Measurements from ENCODE around the gene COG5. TPM values are rescaled to one million over a fixed set of nuclear protein-coding genes. Genes with fewer than 3 reads are reported as not detected.

The COG5 gene
- polyA plus RNA-seq, 1 of the 3 experiments (the other 2 are of a cell fraction), result 21.2 TPM

DNA sequence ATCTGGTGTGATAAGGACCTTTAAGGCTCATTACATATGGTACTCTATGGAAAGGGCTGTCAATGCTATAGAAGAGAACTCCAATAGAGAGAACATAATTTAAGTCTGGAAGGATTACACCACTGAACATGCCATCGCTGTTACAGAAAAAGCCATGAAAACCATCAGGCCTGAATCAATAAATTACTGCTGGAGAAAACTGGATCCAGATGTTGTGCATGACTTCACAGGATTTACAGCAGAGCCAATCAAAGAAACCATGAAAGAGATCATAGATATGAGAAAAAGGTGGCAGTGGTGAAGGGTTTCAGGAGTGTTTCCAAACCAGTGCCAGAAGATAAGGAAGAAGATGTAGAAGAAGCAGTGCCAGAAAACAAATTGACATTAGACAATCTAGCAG, 112.8 kb downstream of the COG5 start:
- no peak overlapping the region; a peak in 1 of 4 replicates for H3K27ac ChIP-seq (ENCODE audit: low read depth in 2 of 2, low read length in 1 of 2)
- no peaks in the 10 kb centered on the region for H3K27me3 ChIP-seq (ENCODE audit: insufficient read depth)
- H2AFZ ChIP-seq (ENCODE audit: low read depth), result no peak overlapping the region
- no peaks in the 10 kb centered on the region for H3K9me2 ChIP-seq
- no peaks in the 10 kb centered on the region for H3K79me2 ChIP-seq (ENCODE audit: insufficient read depth)
- H3K4me3 ChIP-seq (ENCODE audit: low read depth in 2 of 2, low read length in 1 of 2), result no peak overlapping the region
- 63% methylated on average over 1 of the region's 1 CpG for WGBS (ENCODE audit: low lambda C conversion rate)
- TF ChIP-seq POLR2AphosphoS5 (IDR thresholded peaks at IDR 0.05; ENCODE audit: low read depth, low read length) (no peak), GATA2 (CRISPR knock-in tag; IDR thresholded peaks at IDR 0.05) (peak; percentile 41), TCF12 (IDR thresholded peaks at IDR 0.05) (peak; percentile 59; the same call in 1 of the 2 replicates), MEF2A (IDR thresholded peaks at IDR 0.05; ENCODE audit: borderline replicate concordance, low read depth) (no peak), GABPA (IDR thresholded peaks at IDR 0.05; ENCODE audit: low read depth) (no peak), RCOR1 (IDR thresholded peaks at IDR 0.05; ENCODE audit: low read length) (peak; percentile 76; the same call in 1 of the 2 replicates)
- TF ChIP-seq, protein P1, sequence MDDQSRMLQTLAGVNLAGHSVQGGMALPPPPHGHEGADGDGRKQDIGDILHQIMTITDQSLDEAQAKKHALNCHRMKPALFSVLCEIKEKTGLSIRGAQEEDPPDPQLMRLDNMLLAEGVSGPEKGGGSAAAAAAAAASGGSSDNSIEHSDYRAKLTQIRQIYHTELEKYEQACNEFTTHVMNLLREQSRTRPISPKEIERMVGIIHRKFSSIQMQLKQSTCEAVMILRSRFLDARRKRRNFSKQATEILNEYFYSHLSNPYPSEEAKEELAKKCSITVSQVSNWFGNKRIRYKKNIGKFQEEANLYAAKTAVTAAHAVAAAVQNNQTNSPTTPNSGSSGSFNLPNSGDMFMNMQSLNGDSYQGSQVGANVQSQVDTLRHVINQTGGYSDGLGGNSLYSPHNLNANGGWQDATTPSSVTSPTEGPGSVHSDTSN (IDR thresholded peaks at IDR 0.05), result peak; percentile 19; the same call in 1 of the 2 replicates
- TF ChIP-seq, protein P2, sequence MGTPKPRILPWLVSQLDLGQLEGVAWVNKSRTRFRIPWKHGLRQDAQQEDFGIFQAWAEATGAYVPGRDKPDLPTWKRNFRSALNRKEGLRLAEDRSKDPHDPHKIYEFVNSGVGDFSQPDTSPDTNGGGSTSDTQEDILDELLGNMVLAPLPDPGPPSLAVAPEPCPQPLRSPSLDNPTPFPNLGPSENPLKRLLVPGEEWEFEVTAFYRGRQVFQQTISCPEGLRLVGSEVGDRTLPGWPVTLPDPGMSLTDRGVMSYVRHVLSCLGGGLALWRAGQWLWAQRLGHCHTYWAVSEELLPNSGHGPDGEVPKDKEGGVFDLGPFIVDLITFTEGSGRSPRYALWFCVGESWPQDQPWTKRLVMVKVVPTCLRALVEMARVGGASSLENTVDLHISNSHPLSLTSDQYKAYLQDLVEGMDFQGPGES (IDR thresholded peaks at IDR 0.05; ENCODE audit: low read depth, low read length), result no peak
- H3K36me3 ChIP-seq (replicated peaks in 1 of 2; ENCODE audit: control insufficient read depth in 1 of 2, insufficient read depth in 2 of 2, low read length in 1 of 2), result peaks cover 5 to 8% of the 10 kb centered on the region in 2 experiments
- ChIA-PET POLR2A (no interaction called here), CTCF (no interaction called here)
- no peaks in the 10 kb centered on the region for H4K20me1 ChIP-seq (ENCODE audit: insufficient read depth)
- H3K4me2 ChIP-seq, result no peak overlapping the region
- H3K4me1 ChIP-seq (ENCODE audit: control insufficient read depth in 1 of 2, insufficient read depth in 2 of 2, low read depth in 1 of 2, low read length in 1 of 2), result peaks cover 0 to 16% of the 10 kb centered on the region in 2 experiments; a peak in 2 of 4 replicates
- H3F3A ChIP-seq (replicated peaks; ENCODE audit: insufficient read depth), result no peaks in the 10 kb centered on the region
- H3K9ac ChIP-seq, result no peak overlapping the region
- H3K9me3 ChIP-seq, result no peaks in the 10 kb centered on the region
- peak; percentile 20 for DNase-seq

DNA sequence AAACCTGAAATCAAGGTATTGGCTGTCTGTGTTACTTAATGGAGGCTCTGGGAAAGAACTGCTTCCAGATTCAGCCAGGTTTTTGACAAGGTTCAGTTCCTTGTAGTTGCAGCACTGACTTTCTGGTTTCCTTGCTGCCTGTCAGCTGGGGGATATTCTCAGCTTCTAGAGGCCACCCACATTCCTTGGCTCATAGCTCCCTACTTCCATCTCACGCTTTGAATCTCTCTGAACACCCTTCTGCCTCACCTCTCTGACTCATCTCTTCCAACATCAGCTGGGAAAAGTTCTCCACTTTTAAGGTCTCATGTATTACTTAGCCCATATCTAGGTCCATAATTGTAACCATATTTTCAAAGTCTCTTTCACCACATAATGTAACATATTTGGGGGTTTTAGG, 116.7 kb downstream of the COG5 start:
- Histone ChIP-seq H3K9me2 (no peaks in the 10 kb centered on the region), H3F3A (replicated peaks; ENCODE audit: insufficient read depth) (no peaks in the 10 kb centered on the region), H3K79me2 (ENCODE audit: insufficient read depth) (no peaks in the 10 kb centered on the region), H3K4me3 (ENCODE audit: low read depth in 2 of 2, low read length in 1 of 2) (no peak overlapping the region), H3K9ac (no peak overlapping the region), H2AFZ (ENCODE audit: low read depth) (no peak overlapping the region), H3K4me2 (no peak overlapping the region), H3K27me3 (ENCODE audit: insufficient read depth) (no peaks in the 10 kb centered on the region), H4K20me1 (ENCODE audit: insufficient read depth) (no peaks in the 10 kb centered on the region), H3K4me1 (ENCODE audit: control insufficient read depth in 1 of 2, insufficient read depth in 2 of 2, low read depth in 1 of 2, low read length in 1 of 2) (peaks cover 0 to 4% of the 10 kb centered on the region in 2 experiments; a peak in 2 of 4 replicates), H3K27ac (ENCODE audit: low read depth in 2 of 2, low read length in 1 of 2) (no peak overlapping the region), H3K36me3 (replicated peaks in 1 of 2; ENCODE audit: control insufficient read depth in 1 of 2, insufficient read depth in 2 of 2, low read length in 1 of 2) (peaks cover 5% of the 10 kb centered on the region in 2 experiments), H3K9me3 (no peaks in the 10 kb centered on the region)
- 93% methylated on average over 1 of the region's 1 CpG for WGBS (ENCODE audit: low lambda C conversion rate)
- DNase-seq, result no peak
- TF ChIP-seq GATA2 (CRISPR knock-in tag; IDR thresholded peaks at IDR 0.05), result no peak
- TF ChIP-seq, protein P3, sequence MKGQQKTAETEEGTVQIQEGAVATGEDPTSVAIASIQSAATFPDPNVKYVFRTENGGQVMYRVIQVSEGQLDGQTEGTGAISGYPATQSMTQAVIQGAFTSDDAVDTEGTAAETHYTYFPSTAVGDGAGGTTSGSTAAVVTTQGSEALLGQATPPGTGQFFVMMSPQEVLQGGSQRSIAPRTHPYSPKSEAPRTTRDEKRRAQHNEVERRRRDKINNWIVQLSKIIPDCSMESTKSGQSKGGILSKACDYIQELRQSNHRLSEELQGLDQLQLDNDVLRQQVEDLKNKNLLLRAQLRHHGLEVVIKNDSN (IDR thresholded peaks at IDR 0.05; ENCODE audit: borderline replicate concordance, low read depth), result no peak
- TF ChIP-seq EZH2phosphoT487 (IDR thresholded peaks at IDR 0.05; ENCODE audit: borderline replicate concordance, low read depth), result no peak
- no peak for TF ChIP-seq TCF12 (IDR thresholded peaks at IDR 0.05)
- no peak for TF ChIP-seq NFIC (IDR thresholded peaks at IDR 0.05; ENCODE audit: borderline replicate concordance)
- no peak for TF ChIP-seq JUND (IDR thresholded peaks at IDR 0.05)
- TF ChIP-seq RAD21 (IDR thresholded peaks at IDR 0.05; ENCODE audit: low read length), result no peak
- TF ChIP-seq, protein P2 (IDR thresholded peaks at IDR 0.05; ENCODE audit: low read depth, low read length), result no peak
- no peak for TF ChIP-seq MEF2A (IDR thresholded peaks at IDR 0.05; ENCODE audit: borderline replicate concordance, low read depth)
- TF ChIP-seq, protein P1 (IDR thresholded peaks at IDR 0.05), result no peak
- TF ChIP-seq CHD2 (IDR thresholded peaks at IDR 0.05; ENCODE audit: low read length, partially characterized antibody), result no peak
- no peak for TF ChIP-seq ELF1 (IDR thresholded peaks at IDR 0.05)
- no peak for TF ChIP-seq FOXM1 (IDR thresholded peaks at IDR 0.05; ENCODE audit: low read depth)
- no peak for TF ChIP-seq SIN3A (IDR thresholded peaks at IDR 0.05; ENCODE audit: borderline replicate concordance, low read depth, low read length)
- TF ChIP-seq, protein P4, sequence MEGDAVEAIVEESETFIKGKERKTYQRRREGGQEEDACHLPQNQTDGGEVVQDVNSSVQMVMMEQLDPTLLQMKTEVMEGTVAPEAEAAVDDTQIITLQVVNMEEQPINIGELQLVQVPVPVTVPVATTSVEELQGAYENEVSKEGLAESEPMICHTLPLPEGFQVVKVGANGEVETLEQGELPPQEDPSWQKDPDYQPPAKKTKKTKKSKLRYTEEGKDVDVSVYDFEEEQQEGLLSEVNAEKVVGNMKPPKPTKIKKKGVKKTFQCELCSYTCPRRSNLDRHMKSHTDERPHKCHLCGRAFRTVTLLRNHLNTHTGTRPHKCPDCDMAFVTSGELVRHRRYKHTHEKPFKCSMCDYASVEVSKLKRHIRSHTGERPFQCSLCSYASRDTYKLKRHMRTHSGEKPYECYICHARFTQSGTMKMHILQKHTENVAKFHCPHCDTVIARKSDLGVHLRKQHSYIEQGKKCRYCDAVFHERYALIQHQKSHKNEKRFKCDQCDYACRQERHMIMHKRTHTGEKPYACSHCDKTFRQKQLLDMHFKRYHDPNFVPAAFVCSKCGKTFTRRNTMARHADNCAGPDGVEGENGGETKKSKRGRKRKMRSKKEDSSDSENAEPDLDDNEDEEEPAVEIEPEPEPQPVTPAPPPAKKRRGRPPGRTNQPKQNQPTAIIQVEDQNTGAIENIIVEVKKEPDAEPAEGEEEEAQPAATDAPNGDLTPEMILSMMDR (IDR thresholded peaks at IDR 0.05), result no peak
- no peak for TF ChIP-seq FOSL2 (IDR thresholded peaks at IDR 0.05; ENCODE audit: borderline replicate concordance, low read depth)
- ChIA-PET CTCF (interaction anchor here (0.6 kb wide), 1 partner anchor 22 kb away, joined by 3 read pairs; no protein-coding TSS in a partner anchor), POLR2A (no interaction called here)

Data from SK-N-SH (cell line).